ENCODE measurements around the gene SUPT20H.

Gene SUPT20H

GRCh38 chr13:37014609-37015008 lies 44.9 kb downstream of the SUPT20H start:
- no peak for TF ChIP-seq CTCF (conservative IDR thresholded peaks at IDR 0.05; ENCODE audit: control insufficient read depth, insufficient read depth, low read depth, low read length)
- DNase-seq (ENCODE audit: low read depth) = no peak
- H3K4me3 ChIP-seq (ENCODE audit: control insufficient read depth, low read depth, low read length) = no peak overlapping the region

GRCh38 chr13:37011788-37012187 lies 47.7 kb downstream of the SUPT20H start:
- DNase-seq (ENCODE audit: low read depth) = no peak
- TF ChIP-seq CTCF (conservative IDR thresholded peaks at IDR 0.05; ENCODE audit: control insufficient read depth, insufficient read depth, low read depth, low read length) = no peak

GRCh38 chr13:37011002-37011401 lies 48.5 kb downstream of the SUPT20H start:
- H3K4me3 ChIP-seq (ENCODE audit: control insufficient read depth, low read depth, low read length) = no peak overlapping the region
- TF ChIP-seq CTCF (conservative IDR thresholded peaks at IDR 0.05; ENCODE audit: control insufficient read depth, insufficient read depth, low read depth, low read length) = no peak
- no peak for DNase-seq (ENCODE audit: low read depth)

More at GRCh38 chr13:37011788-37012187, 47.7 kb downstream of the SUPT20H start:
- no peak overlapping the region for H3K4me3 ChIP-seq (ENCODE audit: control insufficient read depth, low read depth, low read length)

GRCh38 chr13:37010424-37010823 lies 49.1 kb downstream of the SUPT20H start:
- no peak for TF ChIP-seq CTCF (conservative IDR thresholded peaks at IDR 0.05; ENCODE audit: control insufficient read depth, insufficient read depth, low read depth, low read length)
- no peak overlapping the region for H3K4me3 ChIP-seq (ENCODE audit: control insufficient read depth, low read depth, low read length)
- no peak for DNase-seq (ENCODE audit: low read depth)

GRCh38 chr13:37009692-37010091 lies 49.8 kb downstream of the SUPT20H start:
- DNase-seq (ENCODE audit: low read depth) = no peak
- no peak for TF ChIP-seq CTCF (conservative IDR thresholded peaks at IDR 0.05; ENCODE audit: control insufficient read depth, insufficient read depth, low read depth, low read length)
- no peak overlapping the region for H3K4me3 ChIP-seq (ENCODE audit: control insufficient read depth, low read depth, low read length)

GRCh38 chr13:37001921-37002250 lies 57.6 kb downstream of the SUPT20H start:
- H3K4me3 ChIP-seq (ENCODE audit: control insufficient read depth, low read depth, low read length) = peak overlapping the region; percentile 88
- TF ChIP-seq CTCF (conservative IDR thresholded peaks at IDR 0.05; ENCODE audit: control insufficient read depth, insufficient read depth, low read depth, low read length) = no peak
- DNase-seq (ENCODE audit: low read depth) = no peak

GRCh38 chr13:36999054-36999714 lies 60.3 kb downstream of the SUPT20H start, which contains the start of gene ALG5:
TSS of gene ALG5 (minus strand) at chr13:36999340. CDS start at chr13:36999300, 40 bp downstream.
- H3K4me3 ChIP-seq (ENCODE audit: control insufficient read depth, low read depth, low read length) = peak within 1 kb of the TSS; percentile 92
- TF ChIP-seq CTCF (conservative IDR thresholded peaks at IDR 0.05; ENCODE audit: control insufficient read depth, insufficient read depth, low read depth, low read length) = peak; percentile 48
- DNase-seq (ENCODE audit: low read depth) = peak; percentile 83
